Right lobe of liver (tissue), 6 donors: ENCODE measurements around the gene IL12RB1. TPM values are rescaled to one million over a fixed set of nuclear protein-coding genes. Genes with fewer than 3 reads are reported as not detected.

Experiments
- ATAC-seq, 4 donors: fragments of 200-7000 bp; cut with Tn5 transposase; one replicate each; pipeline ENCODE4 v1.9.1; 2020; ENCODE audit warnings: mild to moderate bottlenecking in 4 of 4, moderate library complexity in 4 of 4
- DNase-seq, 3 donors: peaks; one replicate each; pipeline ENCODE4 v3.0.0-alpha.2; 2020
- H3K27ac ChIP-seq, 3 donors: fragments of 200-600 bp; one replicate each; pipeline ENCODE4 v1.8.0; 2022
- H3K27me3 ChIP-seq, 2 donors: fragments of 200-600 bp; one replicate each; pipeline ENCODE4 v1.8.0; 2022
- H3K36me3 ChIP-seq, 4 donors: fragments of 200-600 bp; sonication (generic) in 1 of 4; one replicate each; pipeline versions ENCODE4 v1.5.1 to v1.8.0; 2017 to 2022; ENCODE audit warnings: control low read depth in 1 of 4
- H3K4me1 ChIP-seq, 4 donors: fragments of 200-600 bp; sonication (generic) in 1 of 4; one replicate each; pipeline versions ENCODE4 v1.5.1 to v1.8.0; 2017 to 2022; ENCODE audit warnings: control low read depth in 1 of 4
- H3K4me3 ChIP-seq, 3 donors: fragments of 200-600 bp; one replicate each; pipeline ENCODE4 v1.8.0; 2022
- H3K9me3 ChIP-seq, 4 donors: fragments of 200-600 bp; sonication (generic) in 1 of 4; one replicate each; pipeline versions ENCODE4 v1.5.1 to v1.8.0; 2017 to 2022; ENCODE audit warnings: control low read depth in 1 of 4
- POLR2A ChIP-seq: fragments of 450-650 bp; IDR thresholded peaks from one replicate; pipeline ENCODE4 v1.6.1; 2017; ENCODE audit warnings: antibody characterized with exemption, mild to moderate bottlenecking
- WGBS: methylation state at CpG from one replicate; pipeline ENCODE4 v1.1.6; 2018; ENCODE audit warnings: low coverage, low lambda C conversion rate; ENCODE audit not compliant: insufficient coverage; ENCODE audit errors: missing lambda C conversion rate; 5-methylcytosine and 5-hydroxymethylcytosine counted together
- intact Hi-C, 2 donors: fragments of 100-400 bp; cut with DNase I; formaldehyde crosslinking; loops; one replicate each; pipeline versions ENCODE4 v1.11.2 to v1.14.1; 2022
- total RNA-seq, 6 experiments: library from RNA; depleted of rRNA in 2 of 6; stranded (reverse); fragments of >200 nt in 2 of 6; fragmentation: NEBNext Ultra II Directional in 3 of 6; extraction: Animal tissue kit (Norgen Biotek cat#: 25700) in 3 of 6; gene quantifications; one replicate each; pipeline versions ENCODE4 v1.1.0 to v1.2.4, GENCODE V29; 2016 to 2023
- TF ChIP-seq, protein P1 (sequence below), 4 donors: fragments of 200-600 bp in 3 of 4; fragments of 450-650 bp in 1 of 4; IDR thresholded peaks; one replicate each; pipeline versions ENCODE4 v1.5.1 to v1.8.0; 2016 to 2022; ENCODE audit warnings: antibody characterized with exemption in 4 of 4, mild to moderate bottlenecking in 2 of 4
- donor health status: DM: no; HTN: yes; CAD: no.
- donor health status: DM: no; HTN: no; CAD: no.
- donor health status: DM: no; HTN: no; CAD: no.
- donor health status: DM: no; HTN: yes; CAD: no.
- donor health status: DM: no; HTN: yes; CAD: no.

The IL12RB1 gene
- total RNA-seq, 6 experiments from 2014 or later, result 0.25 to 2.0 (median 0.70) TPM

- H3K27ac ChIP-seq, result peak overlapping the region; percentile 69 to 87 (median 70)
- 7% methylated on average over 22 of the region's 34 CpGs for WGBS
Measured at GRCh38 chr19:18058208-18059009, 28.3 kb downstream of the IL12RB1 start.

DNA sequence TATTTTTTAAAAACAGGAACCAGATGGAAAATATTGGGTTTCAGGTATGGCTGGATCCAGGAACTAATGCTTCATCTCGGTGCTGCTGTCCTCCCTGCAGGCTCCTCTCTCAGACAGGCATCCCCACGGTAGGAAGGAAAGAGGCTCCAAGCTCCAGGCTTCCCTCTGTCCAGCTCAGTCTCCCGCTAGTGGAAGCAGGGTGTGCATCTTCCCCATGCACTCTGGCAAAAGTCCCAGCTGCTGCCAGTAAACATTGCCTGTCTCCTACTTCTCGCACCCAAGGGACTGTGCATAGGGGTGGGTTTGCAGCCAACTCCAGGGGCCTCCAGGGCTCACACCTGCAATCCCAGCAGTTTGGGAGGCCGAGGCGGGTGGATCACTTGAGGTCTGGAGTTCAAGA, 29.2 kb downstream of the IL12RB1 start:
- Histone ChIP-seq H3K4me3 (no peak overlapping the region), H3K27ac (peak overlapping the region; percentile 69 to 87 (median 70)), H3K4me1 (peaks cover 0 to 16% (median 7%) of the 10 kb centered on the region in 4 donors), H3K36me3 (no peaks in the 10 kb centered on the region), H3K27me3 (no peaks in the 10 kb centered on the region), H3K9me3 (no peaks in the 10 kb centered on the region)
- TF ChIP-seq, protein P1, sequence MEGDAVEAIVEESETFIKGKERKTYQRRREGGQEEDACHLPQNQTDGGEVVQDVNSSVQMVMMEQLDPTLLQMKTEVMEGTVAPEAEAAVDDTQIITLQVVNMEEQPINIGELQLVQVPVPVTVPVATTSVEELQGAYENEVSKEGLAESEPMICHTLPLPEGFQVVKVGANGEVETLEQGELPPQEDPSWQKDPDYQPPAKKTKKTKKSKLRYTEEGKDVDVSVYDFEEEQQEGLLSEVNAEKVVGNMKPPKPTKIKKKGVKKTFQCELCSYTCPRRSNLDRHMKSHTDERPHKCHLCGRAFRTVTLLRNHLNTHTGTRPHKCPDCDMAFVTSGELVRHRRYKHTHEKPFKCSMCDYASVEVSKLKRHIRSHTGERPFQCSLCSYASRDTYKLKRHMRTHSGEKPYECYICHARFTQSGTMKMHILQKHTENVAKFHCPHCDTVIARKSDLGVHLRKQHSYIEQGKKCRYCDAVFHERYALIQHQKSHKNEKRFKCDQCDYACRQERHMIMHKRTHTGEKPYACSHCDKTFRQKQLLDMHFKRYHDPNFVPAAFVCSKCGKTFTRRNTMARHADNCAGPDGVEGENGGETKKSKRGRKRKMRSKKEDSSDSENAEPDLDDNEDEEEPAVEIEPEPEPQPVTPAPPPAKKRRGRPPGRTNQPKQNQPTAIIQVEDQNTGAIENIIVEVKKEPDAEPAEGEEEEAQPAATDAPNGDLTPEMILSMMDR (IDR thresholded peaks at IDR 0.05), result no peak
- TF ChIP-seq POLR2A, result no peak
- 11% methylated on average over 3 of the region's 6 CpGs for WGBS
- ATAC-seq (peak; percentile 76 to 77 (median 76)), DNase-seq (peak; percentile 79 to 81 (median 80))
- intact Hi-C loops, result loop anchor here in 1 of 2 donors (5.0 kb wide), 1 partner anchor 45 kb away; no protein-coding TSS in a partner anchor

More at GRCh38 chr19:18058208-18059009, 28.3 kb downstream of the IL12RB1 start:
- ATAC-seq (peak; percentile 86 to 96 (median 88)), DNase-seq (peak; percentile 81 to 85 (median 84))
- Histone ChIP-seq H3K27me3 (no peaks in the 10 kb centered on the region), H3K9me3 (no peaks in the 10 kb centered on the region), H3K4me1 (peaks cover 0 to 11% (median 4%) of the 10 kb centered on the region in 4 donors), H3K36me3 (no peaks in the 10 kb centered on the region), H3K4me3 (peak overlapping the region in 2 of 3 donors; percentile 16 to 26)
- intact Hi-C loops, result loop anchor here (2.0 to 5.0 kb wide), 2 partner anchors 46 to 52 kb away; no protein-coding TSS in a partner anchor
- TF ChIP-seq, protein P1 (IDR thresholded peaks at IDR 0.05), result peak; percentile 91 to 97 (median 92)
- TF ChIP-seq POLR2A, result no peak

GRCh38 chr19:18055967-18056366, 30.8 kb downstream of the IL12RB1 start:
- no peak overlapping the region for H3K4me3 ChIP-seq
- H3K9me3 ChIP-seq, result no peaks in the 10 kb centered on the region
- H3K27me3 ChIP-seq, result no peaks in the 10 kb centered on the region
- H3K4me1 ChIP-seq, result peaks cover 0 to 29% (median 11%) of the 10 kb centered on the region in 4 donors
- no peak overlapping the region for H3K27ac ChIP-seq
- intact Hi-C loops, result loop anchor here in 1 of 2 donors (5.0 kb wide), 1 partner anchor 44 kb away; no protein-coding TSS in a partner anchor
- H3K36me3 ChIP-seq, result no peaks in the 10 kb centered on the region
- no peak for ATAC-seq
- DNase-seq, result no peak
- 100% methylated on average over 1 of the region's 5 CpGs for WGBS
- TF ChIP-seq, protein P1 (IDR thresholded peaks at IDR 0.05), result no peak
- TF ChIP-seq POLR2A, result no peak

DNA sequence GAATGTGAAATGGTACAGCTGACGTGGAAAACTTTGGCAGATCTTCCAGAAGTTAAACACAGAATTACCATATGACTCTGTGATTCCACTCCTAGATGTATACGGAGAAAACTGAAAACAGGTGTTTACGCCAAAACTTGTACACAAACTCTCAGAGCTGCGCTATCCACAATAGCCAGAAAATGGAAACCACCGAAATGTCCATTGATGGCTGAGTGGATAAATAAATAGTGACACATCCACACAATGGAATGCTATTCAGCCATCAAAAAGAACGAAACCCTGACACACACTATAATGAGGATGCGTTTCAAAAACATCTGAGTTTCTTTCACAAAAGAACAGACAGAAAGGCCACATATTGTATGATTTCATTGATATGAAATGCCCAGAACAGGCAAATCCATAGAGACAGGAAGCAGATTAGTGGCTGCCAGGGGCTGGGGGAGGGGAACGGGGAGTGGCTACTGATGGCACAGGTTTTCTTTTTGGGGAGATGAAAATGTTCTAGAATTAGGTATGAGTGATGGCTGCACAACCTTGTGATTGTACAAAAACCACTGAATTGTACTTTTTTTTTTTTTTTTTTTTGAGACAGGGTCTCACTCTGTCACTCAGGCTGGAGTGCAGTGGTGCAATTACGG, 33.0 kb downstream of the IL12RB1 start:
- ATAC-seq (no peak), DNase-seq (no peak)
- Histone ChIP-seq H3K9me3 (no peaks in the 10 kb centered on the region), H3K4me1 (peaks cover 0 to 48% (median 17%) of the 10 kb centered on the region in 4 donors), H3K36me3 (no peaks in the 10 kb centered on the region), H3K27ac (peak overlapping the region in 1 of 3 donors; percentile 99), H3K4me3 (no peak overlapping the region), H3K27me3 (no peaks in the 10 kb centered on the region)
- TF ChIP-seq POLR2A, result no peak
- TF ChIP-seq, protein P1 (IDR thresholded peaks at IDR 0.05), result no peak
- 48% methylated on average over 8 of the region's 9 CpGs for WGBS
- intact Hi-C loops, result no loop called here
